HPDE6-E6E7 (cell line): Measurements from ENCODE around the gene HEG1.
"Not testable (repeated sequence)": the region's sequence is repeated elsewhere in the genome, so short reads cannot be mapped to it uniquely, and the experiment has no call there.

Experiments used
- DNase-seq: peaks from one replicate; pipeline ENCODE4 v3.0.0; 2011; ENCODE audit warnings: missing footprints; ENCODE audit errors: extremely low spot score

HEG1 gene, protein sequence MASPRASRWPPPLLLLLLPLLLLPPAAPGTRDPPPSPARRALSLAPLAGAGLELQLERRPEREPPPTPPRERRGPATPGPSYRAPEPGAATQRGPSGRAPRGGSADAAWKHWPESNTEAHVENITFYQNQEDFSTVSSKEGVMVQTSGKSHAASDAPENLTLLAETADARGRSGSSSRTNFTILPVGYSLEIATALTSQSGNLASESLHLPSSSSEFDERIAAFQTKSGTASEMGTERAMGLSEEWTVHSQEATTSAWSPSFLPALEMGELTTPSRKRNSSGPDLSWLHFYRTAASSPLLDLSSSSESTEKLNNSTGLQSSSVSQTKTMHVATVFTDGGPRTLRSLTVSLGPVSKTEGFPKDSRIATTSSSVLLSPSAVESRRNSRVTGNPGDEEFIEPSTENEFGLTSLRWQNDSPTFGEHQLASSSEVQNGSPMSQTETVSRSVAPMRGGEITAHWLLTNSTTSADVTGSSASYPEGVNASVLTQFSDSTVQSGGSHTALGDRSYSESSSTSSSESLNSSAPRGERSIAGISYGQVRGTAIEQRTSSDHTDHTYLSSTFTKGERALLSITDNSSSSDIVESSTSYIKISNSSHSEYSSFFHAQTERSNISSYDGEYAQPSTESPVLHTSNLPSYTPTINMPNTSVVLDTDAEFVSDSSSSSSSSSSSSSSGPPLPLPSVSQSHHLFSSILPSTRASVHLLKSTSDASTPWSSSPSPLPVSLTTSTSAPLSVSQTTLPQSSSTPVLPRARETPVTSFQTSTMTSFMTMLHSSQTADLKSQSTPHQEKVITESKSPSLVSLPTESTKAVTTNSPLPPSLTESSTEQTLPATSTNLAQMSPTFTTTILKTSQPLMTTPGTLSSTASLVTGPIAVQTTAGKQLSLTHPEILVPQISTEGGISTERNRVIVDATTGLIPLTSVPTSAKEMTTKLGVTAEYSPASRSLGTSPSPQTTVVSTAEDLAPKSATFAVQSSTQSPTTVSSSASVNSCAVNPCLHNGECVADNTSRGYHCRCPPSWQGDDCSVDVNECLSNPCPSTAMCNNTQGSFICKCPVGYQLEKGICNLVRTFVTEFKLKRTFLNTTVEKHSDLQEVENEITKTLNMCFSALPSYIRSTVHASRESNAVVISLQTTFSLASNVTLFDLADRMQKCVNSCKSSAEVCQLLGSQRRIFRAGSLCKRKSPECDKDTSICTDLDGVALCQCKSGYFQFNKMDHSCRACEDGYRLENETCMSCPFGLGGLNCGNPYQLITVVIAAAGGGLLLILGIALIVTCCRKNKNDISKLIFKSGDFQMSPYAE (N-terminal part only)

DNA sequence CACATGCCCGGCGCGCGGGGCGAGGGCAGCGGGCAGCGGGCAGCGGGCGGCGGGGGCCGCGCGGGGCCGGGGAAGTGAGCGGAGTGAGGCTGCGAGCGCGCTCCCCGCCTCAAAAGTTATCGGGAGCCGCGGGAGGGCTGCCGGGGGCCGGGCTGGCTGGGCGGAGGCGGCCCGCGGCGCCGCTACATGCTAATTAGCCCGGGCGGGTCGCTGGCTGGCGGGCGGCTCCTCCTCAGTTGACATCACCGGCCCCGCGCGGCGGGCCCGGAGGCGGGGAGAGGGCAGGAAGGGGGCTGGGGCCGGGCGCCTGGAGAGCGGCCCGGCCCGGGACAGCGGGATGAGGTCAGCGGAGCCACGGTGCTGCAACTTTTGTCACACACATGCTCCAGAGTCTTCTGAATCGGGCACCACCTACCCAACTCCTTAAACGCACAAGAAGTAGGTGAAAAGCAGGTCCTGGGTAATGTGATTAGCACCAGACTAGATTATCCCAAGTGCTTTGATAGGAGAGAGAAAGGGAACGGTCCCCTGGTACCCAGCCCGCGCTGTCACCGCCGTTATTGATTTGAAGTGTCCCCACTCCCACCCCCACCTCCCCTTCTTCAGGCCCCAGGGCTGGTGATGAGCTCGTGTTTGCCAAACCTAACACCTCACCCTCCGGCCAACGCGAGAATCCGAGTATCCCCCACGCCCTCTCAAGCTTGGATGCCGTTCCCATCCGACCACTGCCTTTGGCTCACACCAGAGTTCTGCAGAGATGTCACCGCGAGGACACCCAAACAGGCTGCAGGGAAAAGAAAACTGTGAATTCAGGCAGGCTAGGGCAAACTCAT lies at the start of gene HEG1:
TSS of gene HEG1 (minus strand) at position 85 of the 833 bp plus-strand sequence. CDS start 107 bp downstream, outside the sequence.
- DNase-seq: no peak

DNA sequence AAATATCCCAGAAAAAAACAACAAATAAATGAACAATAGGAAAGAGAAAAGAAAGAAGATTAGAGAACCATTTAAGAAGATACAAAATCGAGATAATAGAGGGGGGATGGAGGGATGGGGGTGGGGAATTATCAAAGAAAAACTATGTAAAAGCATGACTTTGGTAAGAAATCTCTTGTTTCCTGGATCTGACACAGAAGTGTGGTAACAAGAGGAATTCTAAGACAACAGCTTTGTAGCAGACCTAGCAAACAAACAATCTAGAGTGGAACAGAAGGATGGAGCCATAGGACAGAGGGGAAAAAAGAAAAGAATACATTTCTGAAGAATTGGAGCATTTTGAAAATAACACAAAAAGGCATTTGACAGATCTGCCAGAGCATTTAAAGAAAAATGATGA lies 49.3 kb upstream of the HEG1 start:
- no peak for DNase-seq

DNA sequence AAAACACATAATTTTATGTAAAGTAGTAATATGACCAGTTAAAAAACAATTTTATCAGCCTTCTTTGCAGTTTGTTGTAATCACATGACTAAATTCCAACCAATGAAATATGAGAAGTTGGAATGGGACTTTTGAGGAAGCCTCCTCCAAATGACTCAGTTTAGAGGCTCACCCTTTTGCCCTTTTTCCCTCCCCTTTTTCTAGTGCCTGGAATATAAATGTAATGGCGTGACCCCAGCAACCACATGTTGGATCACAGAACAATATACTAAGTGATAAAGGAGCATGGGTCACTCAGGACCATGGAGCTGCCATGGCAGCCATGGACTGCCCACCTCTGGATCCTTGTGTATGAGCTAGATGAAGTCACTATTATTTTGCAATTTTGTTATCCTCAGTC lies 48.8 kb upstream of the HEG1 start:
- DNase-seq: no peak

DNA sequence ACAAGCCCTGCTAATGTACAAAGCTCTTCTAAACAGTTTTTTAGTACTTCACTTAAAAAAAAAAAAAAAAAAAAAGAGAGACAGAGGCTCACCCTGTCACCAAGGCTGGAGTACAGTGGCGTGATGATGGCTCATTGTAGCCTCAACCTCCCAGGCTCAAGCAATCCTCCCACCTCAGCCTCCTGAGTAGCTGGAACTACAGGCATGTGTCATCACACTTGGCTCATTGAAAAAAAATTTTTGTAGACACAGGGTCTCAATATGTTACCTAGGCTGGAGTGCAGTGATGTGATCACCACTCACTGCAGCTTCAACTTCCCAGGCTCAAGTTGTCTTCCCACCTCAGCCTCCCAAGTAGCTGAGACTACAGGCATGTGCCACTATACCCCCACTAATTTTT lies 47.6 kb upstream of the HEG1 start:
- DNase-seq: no peak

DNA sequence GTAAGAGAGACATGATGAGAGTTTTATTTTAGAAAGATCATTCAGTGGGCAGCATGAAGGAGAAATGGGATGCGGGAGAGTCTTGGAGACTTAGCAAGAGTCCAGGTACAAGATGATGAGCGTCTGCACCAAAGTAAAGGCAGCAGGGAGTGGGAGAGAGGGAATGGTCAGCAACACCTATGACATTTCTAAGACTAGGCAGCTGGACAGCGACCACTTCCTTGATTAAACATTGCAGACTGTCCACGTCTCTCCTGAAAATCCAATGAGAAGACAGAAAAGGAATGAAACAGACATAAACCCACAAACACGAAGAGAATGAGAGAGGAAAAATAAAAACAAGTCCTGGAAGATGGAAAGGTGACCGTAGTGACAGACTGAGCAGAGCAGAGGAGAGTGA lies 46.7 kb upstream of the HEG1 start:
- DNase-seq: no peak

DNA sequence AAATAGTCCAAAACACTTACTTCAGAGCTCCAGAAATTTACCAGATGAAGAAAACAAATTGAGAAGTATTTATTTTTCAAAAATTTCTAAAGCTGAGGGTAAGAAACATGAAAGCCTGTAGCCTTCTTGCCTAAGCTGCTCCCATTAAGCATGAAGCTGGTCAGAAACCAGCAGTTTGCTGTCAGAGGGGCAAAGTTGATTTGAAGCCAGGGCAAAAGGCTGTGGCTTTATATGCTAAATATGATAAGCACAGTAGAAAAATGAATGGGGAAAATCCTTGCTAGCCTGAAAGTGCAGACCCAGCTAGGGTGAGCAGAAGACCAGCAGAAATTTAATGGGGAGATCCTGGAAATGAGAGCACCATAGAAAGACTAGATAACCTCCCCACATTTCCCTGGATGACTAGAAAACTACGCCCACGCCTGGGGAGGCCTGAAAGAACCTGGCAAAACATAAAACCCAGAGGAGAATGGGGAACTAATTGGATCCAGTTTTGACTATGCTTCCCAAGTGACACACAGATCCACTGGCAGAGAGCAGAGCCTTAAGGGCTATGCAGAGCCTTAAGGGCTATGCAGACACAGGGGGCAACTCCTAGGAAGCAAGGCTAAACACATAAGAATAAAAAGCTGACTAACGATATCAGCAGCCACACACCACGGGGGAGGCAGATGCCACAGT lies 43.0 kb upstream of the HEG1 start:
- no peak for DNase-seq

DNA sequence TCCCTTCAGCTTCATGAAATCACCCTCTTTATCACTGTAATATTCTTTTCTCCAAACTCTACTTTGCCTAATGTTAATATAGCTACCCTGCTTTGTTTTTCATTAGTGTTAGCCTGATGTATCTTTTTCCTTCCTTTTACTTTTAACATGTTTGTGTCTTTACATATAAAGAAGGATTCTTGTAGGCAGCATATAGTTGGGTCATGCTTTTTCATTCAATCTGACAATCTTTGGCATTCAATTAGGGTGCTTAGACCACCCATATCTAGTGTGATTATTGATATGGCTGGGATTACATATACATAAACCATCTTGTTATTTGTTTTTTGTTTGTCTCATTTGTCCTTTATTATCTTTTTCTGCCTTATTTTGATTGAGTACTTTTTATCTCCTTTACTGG lies 34.9 kb upstream of the HEG1 start:
- DNase-seq: no peak

DNA sequence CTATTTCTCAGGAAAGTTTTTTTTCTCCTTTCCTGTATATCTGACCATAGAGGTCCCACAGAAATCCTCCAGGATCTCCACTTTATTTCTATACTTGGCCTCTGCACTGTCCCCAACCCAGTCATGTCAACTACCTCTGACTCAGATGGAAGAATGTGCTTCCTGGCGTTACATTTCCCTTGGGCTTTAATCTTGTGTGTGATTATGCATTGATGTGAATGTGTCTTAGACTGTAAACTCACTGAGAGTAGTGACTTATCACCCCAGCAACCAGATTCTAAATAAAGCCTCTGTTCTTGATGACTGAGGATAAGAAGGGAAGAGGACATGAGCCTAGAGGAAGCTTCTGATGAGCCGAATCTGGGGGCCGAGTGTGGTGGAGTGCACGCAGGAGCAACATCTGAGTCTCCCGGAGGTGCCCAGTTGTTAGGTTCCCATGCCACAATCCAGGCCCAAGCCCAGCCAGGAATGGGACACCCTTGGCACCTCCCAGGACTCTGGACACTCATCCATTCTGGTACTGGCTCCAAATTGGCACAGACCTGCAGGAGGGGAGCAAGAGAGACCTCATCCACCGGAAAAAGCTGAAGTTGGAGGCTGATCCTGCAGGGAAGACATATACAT lies 32.1 kb upstream of the HEG1 start:
- DNase-seq: no peak

DNA sequence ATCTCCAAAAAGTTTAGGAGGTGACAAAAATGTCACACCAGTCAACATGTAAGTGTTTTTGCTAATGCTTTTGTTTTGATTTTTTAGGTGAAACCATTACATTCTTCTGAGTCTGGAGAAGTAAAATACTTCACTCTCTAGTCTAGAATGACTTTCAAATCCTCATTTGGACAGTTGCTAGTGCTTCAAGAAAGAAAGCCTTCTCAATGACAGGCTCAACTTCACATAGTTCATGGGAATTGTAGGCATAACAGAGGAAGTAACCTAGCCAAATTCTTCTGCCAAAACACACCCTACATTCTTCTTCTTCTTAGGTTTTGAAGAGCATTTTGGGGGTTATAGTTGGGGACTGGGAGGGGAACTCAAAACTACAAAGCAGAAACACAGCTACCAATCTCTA lies 29.4 kb upstream of the HEG1 start:
- DNase-seq: no peak

DNA sequence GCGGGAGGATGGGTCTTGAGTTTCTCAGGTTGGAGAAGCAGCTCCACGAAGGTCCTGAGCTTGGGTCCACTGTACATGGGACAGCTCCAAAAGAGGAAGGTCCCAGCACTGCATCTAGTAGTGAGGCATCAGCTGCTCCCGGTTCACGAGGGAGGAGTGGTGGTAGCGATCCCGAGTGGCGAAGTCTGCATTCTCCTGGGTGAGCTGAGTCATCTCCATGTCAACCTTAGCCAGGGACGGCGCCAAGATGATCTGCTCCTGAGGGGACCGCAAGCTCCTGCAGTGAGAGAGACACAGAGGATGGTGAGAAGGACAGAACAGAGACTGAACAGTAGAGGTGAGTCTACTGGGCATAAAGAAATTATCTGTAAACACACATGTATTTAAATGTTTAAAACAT lies 28.0 kb upstream of the HEG1 start:
- DNase-seq: no peak

DNA sequence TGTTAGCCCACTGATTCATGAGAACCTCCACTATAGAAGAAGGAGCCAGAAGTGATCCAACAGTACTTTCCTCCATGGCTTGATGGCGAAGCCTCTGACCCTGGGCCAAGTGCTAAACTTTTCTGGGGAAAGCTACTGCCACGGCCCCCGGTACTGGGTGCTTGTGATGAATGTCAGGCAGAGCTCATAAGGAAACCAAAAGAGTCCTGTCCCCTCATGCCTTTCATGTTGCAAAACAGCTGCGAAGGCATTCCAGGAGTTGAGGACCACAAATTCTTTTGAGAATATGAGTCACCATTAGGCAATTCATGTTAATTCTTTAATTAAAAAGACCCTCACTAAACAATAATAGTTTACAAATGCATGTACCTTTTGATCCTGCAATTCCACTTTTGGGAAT lies 26.5 kb upstream of the HEG1 start:
- not testable (repeated sequence) for DNase-seq

DNA sequence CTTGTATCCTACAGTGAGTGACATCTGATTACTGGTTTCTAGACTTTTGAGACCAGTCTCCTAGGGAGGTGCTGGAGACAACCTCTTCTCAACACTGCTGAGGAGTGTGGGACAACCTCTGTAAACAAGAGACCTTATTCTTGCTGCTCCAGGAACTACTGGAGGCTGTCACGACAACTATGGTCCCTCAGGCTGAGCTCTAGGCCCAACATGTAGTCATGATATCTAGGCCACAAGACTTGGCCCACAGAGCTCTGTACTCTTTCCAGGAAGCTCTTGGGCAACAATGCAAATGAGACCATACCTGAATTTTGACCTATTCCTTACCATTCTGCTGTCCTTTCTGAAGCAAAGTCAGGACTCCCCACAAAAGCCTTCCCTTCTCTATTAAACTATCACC lies 24.3 kb upstream of the HEG1 start:
- DNase-seq: no peak

DNA sequence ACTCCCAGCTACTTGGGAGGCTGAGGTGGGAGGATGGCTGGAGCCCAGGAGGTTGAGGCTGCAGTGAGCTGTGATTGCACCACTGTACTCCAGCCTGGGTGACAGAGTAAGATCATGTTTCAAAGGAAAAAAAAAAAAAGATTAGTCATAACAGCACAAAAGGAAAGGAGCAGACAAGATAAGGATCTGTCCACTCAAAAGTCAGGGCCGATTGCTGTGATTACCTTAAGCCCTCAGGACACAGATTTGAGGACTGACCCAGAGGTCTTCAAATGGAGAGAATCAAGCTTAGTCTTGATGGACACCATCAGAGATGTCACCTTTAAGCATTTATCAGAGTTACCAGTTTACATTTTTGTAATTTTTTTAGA lies 23.9 kb upstream of the HEG1 start:
- no peak for DNase-seq

DNA sequence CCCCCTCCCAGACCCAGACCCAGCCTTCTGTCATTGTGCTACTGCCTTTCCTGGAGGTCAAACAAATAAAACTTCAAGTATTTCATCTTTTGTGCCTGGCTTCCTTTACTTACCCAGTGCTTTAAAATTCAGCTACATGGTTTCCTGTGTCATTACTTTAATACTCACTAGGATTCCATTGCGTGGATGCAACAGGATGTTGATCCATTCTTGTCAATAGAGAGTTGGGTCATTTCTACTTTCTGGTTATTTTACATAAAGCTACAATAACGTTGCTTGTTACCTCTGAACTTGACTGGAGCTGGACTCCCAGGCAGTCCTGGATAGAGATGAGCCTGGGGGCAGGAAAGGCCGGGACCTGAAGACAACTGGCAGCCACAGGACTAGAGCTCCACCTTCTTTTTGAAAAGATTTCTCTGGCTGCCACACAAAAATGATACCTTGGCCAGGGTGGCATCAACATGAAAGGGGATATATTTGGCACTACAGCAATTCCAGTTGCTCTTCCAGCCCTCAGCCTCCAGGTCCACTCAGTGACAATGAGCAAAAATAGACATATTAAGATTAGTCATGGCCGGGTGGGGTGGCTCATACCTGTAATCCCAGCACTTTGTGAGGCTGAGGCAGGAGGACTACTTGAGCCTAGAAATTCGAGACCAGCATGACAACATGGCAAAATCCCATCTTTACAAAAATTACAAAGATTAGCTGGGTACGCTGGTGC lies 23.3 kb upstream of the HEG1 start:
- DNase-seq: no peak

DNA sequence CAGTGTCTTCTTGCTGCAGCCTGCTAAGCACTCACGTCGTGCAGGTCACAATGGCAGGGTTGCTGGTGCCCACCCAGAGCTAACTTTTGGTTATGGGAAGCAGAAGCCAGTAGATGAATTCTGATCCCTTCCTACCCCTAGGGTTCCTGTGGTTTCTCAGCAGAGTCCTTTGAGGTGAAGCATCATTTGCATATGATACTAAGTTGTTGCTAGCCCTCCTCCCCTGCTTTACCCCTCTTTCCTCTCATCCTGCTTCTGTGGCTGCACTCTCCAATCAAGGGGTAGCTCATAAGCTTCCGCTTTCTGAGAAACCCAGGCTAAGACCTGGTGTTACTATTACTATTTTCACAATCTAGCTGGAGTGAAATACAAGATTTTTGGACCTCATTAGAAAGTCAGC lies 22.1 kb upstream of the HEG1 start:
- DNase-seq: no peak

DNA sequence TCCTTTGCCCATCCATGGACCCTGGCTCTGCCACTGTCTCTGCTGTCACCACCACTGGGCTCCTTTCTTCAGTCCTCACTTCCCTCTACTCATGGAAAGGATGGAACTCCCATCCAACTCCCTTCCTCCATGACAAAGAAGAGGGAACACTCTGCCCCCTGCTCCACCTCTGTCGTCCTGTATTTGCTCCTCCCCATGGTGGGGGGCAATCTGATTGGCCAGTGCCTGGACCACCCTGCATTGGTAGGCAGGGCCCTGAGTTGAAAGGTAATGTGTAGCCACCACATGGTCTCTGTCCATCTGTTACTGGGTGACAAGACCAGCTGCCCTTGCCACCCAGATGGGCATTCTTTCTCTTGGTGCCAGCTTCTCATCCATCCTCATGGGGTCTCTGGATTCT lies 20.7 kb upstream of the HEG1 start:
- no peak for DNase-seq

DNA sequence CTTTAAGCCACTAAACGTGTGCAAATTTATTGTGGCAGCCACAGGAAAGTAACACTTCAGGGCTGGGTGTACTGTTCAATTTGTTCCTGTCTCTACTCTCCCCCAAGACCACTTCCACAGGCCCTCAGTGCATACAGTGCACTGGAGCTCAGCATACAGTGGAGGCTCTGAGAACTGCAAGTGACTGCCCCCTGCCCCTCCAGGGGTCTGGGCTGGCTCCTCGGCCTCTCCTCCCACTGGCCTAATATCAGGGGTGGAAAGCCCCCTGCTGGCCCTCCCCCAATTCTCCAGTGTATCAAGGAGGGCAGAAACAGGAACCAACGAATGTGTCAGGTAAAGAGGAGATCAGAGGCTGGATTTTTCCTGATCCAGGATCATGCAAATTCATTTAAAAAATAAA lies 19.9 kb upstream of the HEG1 start:
- no peak for DNase-seq

DNA sequence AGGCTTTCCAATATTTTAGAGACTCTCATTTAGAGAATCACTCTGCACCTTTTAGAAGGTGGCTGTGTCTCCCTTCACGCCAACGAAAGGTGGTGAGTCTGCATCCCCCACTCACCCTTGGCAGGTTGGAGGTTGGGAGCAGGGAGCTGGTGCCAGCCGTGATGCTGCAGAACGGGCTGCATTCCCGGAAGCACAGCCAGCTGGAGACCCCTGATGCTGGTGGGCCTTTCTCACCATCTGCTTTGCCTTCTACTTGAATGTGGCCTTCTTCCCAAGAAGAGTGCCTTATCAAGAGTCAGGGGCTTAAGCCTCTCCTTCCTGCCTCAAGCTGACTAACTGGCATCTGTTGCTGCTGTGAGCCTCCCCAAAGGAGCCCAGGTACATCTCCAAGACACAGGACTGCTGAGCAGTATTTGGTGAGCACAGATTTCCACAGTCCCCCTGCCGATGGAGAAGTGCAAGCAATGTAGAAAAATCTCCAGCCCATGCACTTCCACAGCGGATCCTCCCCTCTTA lies 17.7 kb upstream of the HEG1 start:
- no peak for DNase-seq

DNA sequence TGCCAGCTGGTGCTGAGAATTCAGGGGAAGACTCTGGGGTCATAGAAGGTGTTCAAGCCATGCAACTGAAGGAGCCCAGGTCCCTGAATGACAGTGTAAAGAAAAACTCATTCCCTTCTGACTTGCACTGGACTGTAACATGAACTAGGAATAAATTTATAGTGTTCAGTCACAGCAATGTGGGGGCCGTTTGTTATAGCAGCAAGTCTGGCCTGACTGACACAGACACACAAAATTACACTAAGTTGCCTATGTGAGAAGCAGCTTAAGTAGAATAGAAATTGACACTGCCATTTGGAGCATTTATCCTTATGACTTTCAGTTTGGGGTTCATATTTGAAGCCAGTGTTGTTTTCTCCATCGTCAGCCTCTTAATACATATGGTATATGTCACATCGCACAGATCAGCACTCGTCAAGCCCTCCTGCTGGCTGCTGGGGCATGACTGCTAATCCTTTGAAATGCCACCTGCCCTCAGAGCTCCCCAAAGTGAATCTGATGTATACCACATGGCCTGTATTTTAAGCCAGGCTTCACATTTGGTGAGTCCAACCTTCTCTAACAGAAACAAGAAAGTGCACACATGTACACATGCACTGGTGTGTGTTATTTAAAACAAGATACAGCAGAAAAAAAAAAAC lies 17.1 kb upstream of the HEG1 start:
- DNase-seq: no peak
